Activated B cell treated with CpG ODN at 0.5 μM for 24 hours (primary cell): Measurements from ENCODE around the gene KRT6A. TPM values are rescaled to one million over a fixed set of nuclear protein-coding genes. Genes with fewer than 3 reads are reported as not detected.
"Not testable (repeated sequence)": the region's sequence is repeated elsewhere in the genome, so short reads cannot be mapped to it uniquely, and the experiment has no call there.

Source experiments
- ATAC-seq: fragments of 200-7000 bp; cut with Tn5 transposase; one replicate; pipeline ENCODE4 v1.10.0; 2021; ENCODE audit warnings: low read depth, mild to moderate bottlenecking, moderate library complexity
- CTCF ChIA-PET: fragments of 350-600 bp; sonication (Branson Sonifier 250); formaldehyde crosslinking; loops from one replicate; lab custom pipeline; 2021; ENCODE audit warnings: antibody characterized with exemption; lab: Charles Lee
- POLR2A ChIA-PET: fragments of 350-600 bp; sonication (Branson Sonifier 250); formaldehyde crosslinking; loops from one replicate; lab custom pipeline; 2021; ENCODE audit warnings: antibody characterized with exemption; lab: Charles Lee
- DNase-seq: peaks from one replicate; pipeline ENCODE4 v3.0.0; 2022
- H3K27ac Mint-ChIP-seq: one replicate; pipeline ENCODE4 v1.8.0; 2020; ENCODE audit warnings: mixed read lengths
- H3K27me3 Mint-ChIP-seq: one replicate; pipeline ENCODE4 v1.8.0; 2021; ENCODE audit warnings: mixed read lengths
- H3K36me3 Mint-ChIP-seq: one replicate; pipeline ENCODE4 v1.8.0; 2021; ENCODE audit warnings: low read depth, mixed read lengths
- H3K4me1 Mint-ChIP-seq: one replicate; pipeline ENCODE4 v1.8.0; 2021; ENCODE audit warnings: mixed read lengths
- H3K4me3 Mint-ChIP-seq: one replicate; pipeline ENCODE4 v1.8.0; 2020; ENCODE audit warnings: mild to moderate bottlenecking, mixed read lengths
- H3K9me3 Mint-ChIP-seq: one replicate; pipeline ENCODE4 v1.8.0; 2020; ENCODE audit warnings: mixed read lengths
- intact Hi-C: fragments of 100-400 bp; cut with micrococcal nuclease; formaldehyde crosslinking; loops from one replicate; pipeline ENCODE4 v1.15.1; 2024
- total RNA-seq: library from RNA; stranded (reverse); gene quantifications from 2 replicates; pipeline ENCODE4 v1.2.3, GENCODE V29; 2022
- TF ChIP-seq, protein P1 (sequence below): fragments of 200-600 bp; IDR thresholded peaks from one replicate; pipeline ENCODE4 v1.8.0; 2022; ENCODE audit warnings: antibody characterized with exemption, mild to moderate bottlenecking

KRT6A gene
- total RNA-seq, 1 donor from 2014 or later, result not detected

GRCh38 chr12:52495389-52495788, 2.3 kb upstream of the KRT6A start:
- TF ChIP-seq, protein P1, sequence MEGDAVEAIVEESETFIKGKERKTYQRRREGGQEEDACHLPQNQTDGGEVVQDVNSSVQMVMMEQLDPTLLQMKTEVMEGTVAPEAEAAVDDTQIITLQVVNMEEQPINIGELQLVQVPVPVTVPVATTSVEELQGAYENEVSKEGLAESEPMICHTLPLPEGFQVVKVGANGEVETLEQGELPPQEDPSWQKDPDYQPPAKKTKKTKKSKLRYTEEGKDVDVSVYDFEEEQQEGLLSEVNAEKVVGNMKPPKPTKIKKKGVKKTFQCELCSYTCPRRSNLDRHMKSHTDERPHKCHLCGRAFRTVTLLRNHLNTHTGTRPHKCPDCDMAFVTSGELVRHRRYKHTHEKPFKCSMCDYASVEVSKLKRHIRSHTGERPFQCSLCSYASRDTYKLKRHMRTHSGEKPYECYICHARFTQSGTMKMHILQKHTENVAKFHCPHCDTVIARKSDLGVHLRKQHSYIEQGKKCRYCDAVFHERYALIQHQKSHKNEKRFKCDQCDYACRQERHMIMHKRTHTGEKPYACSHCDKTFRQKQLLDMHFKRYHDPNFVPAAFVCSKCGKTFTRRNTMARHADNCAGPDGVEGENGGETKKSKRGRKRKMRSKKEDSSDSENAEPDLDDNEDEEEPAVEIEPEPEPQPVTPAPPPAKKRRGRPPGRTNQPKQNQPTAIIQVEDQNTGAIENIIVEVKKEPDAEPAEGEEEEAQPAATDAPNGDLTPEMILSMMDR, result no peak
- ATAC-seq, result no peak
- Mint-ChIP-seq H3K4me1 (peaks cover 2% of the 10 kb centered on the region), H3K36me3 (no peaks in the 10 kb centered on the region), H3K27me3 (peaks cover 14% of the 10 kb centered on the region), H3K4me3 (no peak overlapping the region), H3K9me3 (no peaks in the 10 kb centered on the region), H3K27ac (no peak overlapping the region)
- CTCF ChIA-PET, result no interaction called here
- POLR2A ChIA-PET, result no interaction called here
- DNase-seq, result no peak
- intact Hi-C loops, result no loop called here

DNA sequence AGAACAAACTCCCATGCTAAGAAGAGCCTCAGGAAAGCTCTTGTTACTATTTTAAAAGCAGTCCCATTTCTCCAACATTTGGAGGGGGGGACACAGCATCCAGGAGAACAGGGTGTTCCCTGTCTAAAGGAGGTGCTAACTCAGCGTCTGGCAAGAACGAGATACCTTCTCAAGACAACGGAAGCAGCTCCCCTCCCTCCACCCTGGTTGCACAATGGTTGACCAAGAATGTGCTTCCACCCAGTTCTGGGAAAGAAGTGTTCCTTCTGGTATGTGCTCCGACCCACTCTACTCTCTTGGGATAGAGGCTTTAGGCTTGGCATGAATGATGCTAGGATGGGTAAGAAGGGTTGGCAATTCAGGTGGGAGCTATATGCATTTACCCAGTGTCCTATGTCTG, 1.5 kb upstream of the KRT6A start:
- Mint-ChIP-seq H3K4me3 (no peak overlapping the region), H3K27me3 (peaks cover 14% of the 10 kb centered on the region), H3K27ac (no peak overlapping the region), H3K36me3 (no peaks in the 10 kb centered on the region), H3K9me3 (no peaks in the 10 kb centered on the region), H3K4me1 (peaks cover 2% of the 10 kb centered on the region)
- intact Hi-C loops, result no loop called here
- DNase-seq, result no peak
- ATAC-seq, result no peak
- TF ChIP-seq, protein P1, result no peak
- ChIA-PET POLR2A (no interaction called here), CTCF (no interaction called here)

DNA sequence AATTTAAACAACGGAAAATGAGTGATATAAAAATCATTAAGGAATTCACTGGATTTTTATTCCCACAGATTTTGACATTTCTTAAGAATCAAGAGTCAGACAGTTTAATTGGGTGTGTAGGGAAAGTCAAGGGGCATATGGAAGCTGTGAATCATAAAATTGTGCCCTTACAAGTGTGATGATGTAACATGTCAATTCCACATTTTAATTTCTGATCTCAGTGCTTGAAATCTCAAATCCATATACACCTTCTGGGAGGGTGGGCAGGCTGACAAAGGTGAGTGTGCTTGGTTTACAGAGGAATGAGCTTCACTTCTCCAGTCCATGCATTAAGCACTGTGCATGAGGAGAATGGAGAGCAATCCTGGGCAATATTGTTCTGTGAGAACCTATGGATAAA, 1.0 kb upstream of the KRT6A start:
- TF ChIP-seq, protein P1, result no peak
- Mint-ChIP-seq H3K4me3 (no peak overlapping the region), H3K9me3 (no peaks in the 10 kb centered on the region), H3K27ac (no peak overlapping the region), H3K36me3 (no peaks in the 10 kb centered on the region), H3K27me3 (peaks cover 14% of the 10 kb centered on the region), H3K4me1 (peaks cover 2% of the 10 kb centered on the region)
- DNase-seq, result no peak
- ATAC-seq, result no peak
- ChIA-PET POLR2A (no interaction called here), CTCF (no interaction called here)
- intact Hi-C loops, result no loop called here

GRCh38 chr12:52492405-52492804, 652 bp downstream of the KRT6A start:
- intact Hi-C loops, H3K4me3 Mint-ChIP-seq, POLR2A ChIA-PET: not testable (repeated sequence)

DNA sequence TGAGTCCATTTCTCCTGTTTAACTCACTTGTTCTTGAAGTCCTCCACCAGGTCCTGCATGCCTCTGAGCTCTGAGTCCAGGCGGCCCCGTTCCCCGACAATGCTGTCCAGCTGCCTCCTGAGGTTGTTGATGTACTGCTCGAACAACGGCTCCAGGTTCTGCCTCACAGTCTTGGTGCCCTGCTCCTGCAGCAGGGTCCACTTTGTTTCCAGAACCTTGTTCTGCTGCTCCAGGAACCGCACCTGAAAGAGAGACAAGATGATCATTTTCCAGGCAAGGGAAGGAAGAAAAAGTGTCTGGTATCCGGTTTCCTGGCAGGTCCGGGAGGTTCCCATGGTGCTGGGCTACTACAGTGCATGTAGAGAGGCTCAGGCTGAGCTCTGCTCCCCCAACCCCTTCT, 1.6 kb downstream of the KRT6A start:
- H3K27ac Mint-ChIP-seq, CTCF ChIA-PET, H3K9me3 Mint-ChIP-seq, H3K4me3 Mint-ChIP-seq, DNase-seq, intact Hi-C loops, POLR2A ChIA-PET, H3K36me3 Mint-ChIP-seq, H3K4me1 Mint-ChIP-seq, ATAC-seq: not testable (repeated sequence)
- peaks cover 11% of the 10 kb centered on the region for H3K27me3 Mint-ChIP-seq

More at GRCh38 chr12:52492405-52492804, 652 bp downstream of the KRT6A start:
- H3K36me3 Mint-ChIP-seq, H3K4me1 Mint-ChIP-seq, DNase-seq, H3K27ac Mint-ChIP-seq, ATAC-seq, H3K9me3 Mint-ChIP-seq, CTCF ChIA-PET: not testable (repeated sequence)
- peaks cover 13% of the 10 kb centered on the region for H3K27me3 Mint-ChIP-seq

GRCh38 chr12:52488736-52489135, 4.3 kb downstream of the KRT6A start:
- TF ChIP-seq, protein P1, result no peak
- H3K9me3 Mint-ChIP-seq, result peaks cover 15% of the 10 kb centered on the region
- H3K36me3 Mint-ChIP-seq, result no peaks in the 10 kb centered on the region
- POLR2A ChIA-PET, result no interaction called here
- ATAC-seq (no peak), DNase-seq (no peak)
- no peak overlapping the region for H3K4me3 Mint-ChIP-seq
- intact Hi-C loops, result no loop called here
- no peak overlapping the region for H3K27ac Mint-ChIP-seq
- CTCF ChIA-PET, result no interaction called here
- no peaks in the 10 kb centered on the region for H3K4me1 Mint-ChIP-seq
- H3K27me3 Mint-ChIP-seq, result peaks cover 19% of the 10 kb centered on the region

DNA sequence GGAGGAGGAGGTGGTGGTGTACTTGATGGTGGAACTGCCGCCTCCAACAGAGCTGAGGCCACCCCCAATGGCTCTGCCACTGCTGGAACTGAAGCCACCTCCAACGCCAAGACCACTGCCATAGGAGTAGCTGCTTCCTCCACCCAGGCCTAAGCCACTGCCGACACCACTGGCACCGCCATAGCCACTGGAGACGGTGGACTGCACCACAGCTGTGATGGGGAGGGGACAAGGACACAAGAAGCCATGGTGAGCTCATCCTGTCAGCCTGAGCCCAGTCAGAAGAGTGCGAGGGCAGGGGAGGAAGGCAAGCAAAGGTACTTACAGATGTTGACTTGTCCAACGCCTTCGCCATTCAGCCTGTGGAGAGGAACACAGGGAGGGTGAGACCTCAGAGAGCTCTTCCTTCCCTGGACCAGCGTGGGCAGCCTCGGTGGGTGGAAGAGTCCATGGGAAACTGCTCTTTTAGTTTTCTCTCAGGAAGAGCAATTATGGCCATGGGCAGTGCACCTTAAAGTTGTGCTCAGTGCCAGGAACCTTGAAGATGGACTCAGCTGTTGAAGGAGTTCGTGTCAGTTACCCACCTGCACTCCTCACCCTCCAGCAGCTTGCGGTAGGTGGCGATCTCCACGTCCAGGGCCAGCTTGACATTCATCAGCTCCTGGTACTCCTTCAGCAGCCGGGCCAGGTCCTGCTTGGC, 5.2 kb downstream of the KRT6A start:
- POLR2A ChIA-PET, ATAC-seq, DNase-seq, H3K4me1 Mint-ChIP-seq, H3K4me3 Mint-ChIP-seq, CTCF ChIA-PET, intact Hi-C loops, H3K27ac Mint-ChIP-seq, H3K36me3 Mint-ChIP-seq: not testable (repeated sequence)
- Mint-ChIP-seq H3K9me3 (peaks cover 15% of the 10 kb centered on the region), H3K27me3 (peaks cover 16% of the 10 kb centered on the region)
